ES-I3 (cell line): ENCODE data around the gene FAXC.

Experiments used
- H3K36me3 ChIP-seq: 2 replicates; pipeline ENCODE4 v1.6.1; 2013; ENCODE audit warnings: mild to moderate bottlenecking, low read length, control low read depth, moderate library complexity; ENCODE audit not compliant: insufficient read depth
- H3K4me1 ChIP-seq: 2 replicates; pipeline ENCODE4 v1.6.1; 2013; ENCODE audit warnings: mild to moderate bottlenecking, control low read depth, low read length; ENCODE audit not compliant: insufficient read depth
- H3K9ac ChIP-seq: 2 replicates; pipeline ENCODE4 v1.6.1; 2013; ENCODE audit warnings: low read depth, mild to moderate bottlenecking, low read length, moderate library complexity
- H3K9me3 ChIP-seq: 2 replicates; pipeline ENCODE4 v1.6.1; 2013; ENCODE audit warnings: mild to moderate bottlenecking, low read length, moderate library complexity; ENCODE audit not compliant: control insufficient read depth, insufficient read depth

Gene FAXC

GRCh38 chr6:99324996-99325395 lies 24.5 kb downstream of the FAXC start:
- no peak overlapping the region for H3K9ac ChIP-seq
- H3K9me3 ChIP-seq: no peaks in the 10 kb centered on the region
- H3K4me1 ChIP-seq: no peaks in the 10 kb centered on the region
- H3K36me3 ChIP-seq: peaks cover 3% of the 10 kb centered on the region; the same call in 1 of the 2 replicates

- Histone ChIP-seq H3K9ac (no peak overlapping the region), H3K4me1 (peaks cover 7% of the 10 kb centered on the region; the same call in 1 of the 2 replicates), H3K36me3 (no peaks in the 10 kb centered on the region), H3K9me3 (no peaks in the 10 kb centered on the region)
Observed at GRCh38 chr6:99318566-99318965, 30.9 kb downstream of the FAXC start.

GRCh38 chr6:99312354-99312753 lies 37.1 kb downstream of the FAXC start:
- H3K4me1 ChIP-seq: peaks cover 3% of the 10 kb centered on the region; the same call in 1 of the 2 replicates
- H3K9me3 ChIP-seq: no peaks in the 10 kb centered on the region
- H3K9ac ChIP-seq: no peak overlapping the region
- H3K36me3 ChIP-seq: no peaks in the 10 kb centered on the region; the same call in 1 of the 2 replicates

GRCh38 chr6:99310553-99310952 lies 38.9 kb downstream of the FAXC start:
- Histone ChIP-seq H3K9ac (no peak overlapping the region), H3K9me3 (no peaks in the 10 kb centered on the region), H3K4me1 (no peaks in the 10 kb centered on the region), H3K36me3 (no peaks in the 10 kb centered on the region; the same call in 1 of the 2 replicates)

- Histone ChIP-seq H3K36me3 (no peaks in the 10 kb centered on the region; the same call in 1 of the 2 replicates), H3K9ac (no peak overlapping the region), H3K4me1 (no peaks in the 10 kb centered on the region), H3K9me3 (no peaks in the 10 kb centered on the region)
Observed at GRCh38 chr6:99309557-99309956, 39.9 kb downstream of the FAXC start.

- H3K4me1 ChIP-seq: no peaks in the 10 kb centered on the region
- H3K36me3 ChIP-seq: no peaks in the 10 kb centered on the region; the same call in 1 of the 2 replicates
- H3K9me3 ChIP-seq: no peaks in the 10 kb centered on the region
- no peak overlapping the region for H3K9ac ChIP-seq
Observed at GRCh38 chr6:99308788-99309187, 40.7 kb downstream of the FAXC start.

- H3K9ac ChIP-seq: no peak overlapping the region
- no peaks in the 10 kb centered on the region for H3K9me3 ChIP-seq
- H3K4me1 ChIP-seq: no peaks in the 10 kb centered on the region
- no peaks in the 10 kb centered on the region; the same call in 1 of the 2 replicates for H3K36me3 ChIP-seq
Observed at GRCh38 chr6:99307295-99307907, 42.1 kb downstream of the FAXC start.

- no peaks in the 10 kb centered on the region for H3K4me1 ChIP-seq
- H3K36me3 ChIP-seq: no peaks in the 10 kb centered on the region; the same call in 1 of the 2 replicates
Observed at GRCh38 chr6:99306341-99306740, 43.1 kb downstream of the FAXC start.

GRCh38 chr6:99305021-99305554 lies 44.4 kb downstream of the FAXC start:
- Histone ChIP-seq H3K4me1 (no peaks in the 10 kb centered on the region), H3K36me3 (no peaks in the 10 kb centered on the region), H3K9ac (no peak overlapping the region), H3K9me3 (no peaks in the 10 kb centered on the region)

More at GRCh38 chr6:99306341-99306740, 43.1 kb downstream of the FAXC start:
- H3K9ac ChIP-seq: no peak overlapping the region
- H3K9me3 ChIP-seq: no peaks in the 10 kb centered on the region

- no peaks in the 10 kb centered on the region for H3K4me1 ChIP-seq
- H3K9me3 ChIP-seq: no peaks in the 10 kb centered on the region
- H3K36me3 ChIP-seq: no peaks in the 10 kb centered on the region
- H3K9ac ChIP-seq: no peak overlapping the region
Observed at GRCh38 chr6:99297415-99297814, 52.1 kb downstream of the FAXC start.

- Histone ChIP-seq H3K36me3 (no peaks in the 10 kb centered on the region), H3K4me1 (no peaks in the 10 kb centered on the region), H3K9ac (no peak overlapping the region), H3K9me3 (no peaks in the 10 kb centered on the region)
Observed at GRCh38 chr6:99297006-99297405, 52.5 kb downstream of the FAXC start.

- H3K4me1 ChIP-seq: no peaks in the 10 kb centered on the region
- H3K36me3 ChIP-seq: no peaks in the 10 kb centered on the region
- no peaks in the 10 kb centered on the region for H3K9me3 ChIP-seq
- no peak overlapping the region for H3K9ac ChIP-seq
Observed at GRCh38 chr6:99296261-99296660, 53.2 kb downstream of the FAXC start.

- Histone ChIP-seq H3K9ac (no peak overlapping the region), H3K4me1 (no peaks in the 10 kb centered on the region), H3K36me3 (no peaks in the 10 kb centered on the region), H3K9me3 (no peaks in the 10 kb centered on the region)
Observed at GRCh38 chr6:99295276-99295675, 54.2 kb downstream of the FAXC start.

- Histone ChIP-seq H3K36me3 (no peaks in the 10 kb centered on the region), H3K9ac (no peak overlapping the region), H3K4me1 (no peaks in the 10 kb centered on the region), H3K9me3 (no peaks in the 10 kb centered on the region)
Observed at GRCh38 chr6:99294786-99295185, 54.7 kb downstream of the FAXC start.

- no peaks in the 10 kb centered on the region for H3K9me3 ChIP-seq
- H3K4me1 ChIP-seq: no peaks in the 10 kb centered on the region
- H3K9ac ChIP-seq: no peak overlapping the region
- H3K36me3 ChIP-seq: no peaks in the 10 kb centered on the region
Observed at GRCh38 chr6:99289701-99290100, 59.8 kb downstream of the FAXC start.
